HFF-Myc (cell line): Measurements from ENCODE around the gene AGBL5.

Experiments
- DNase-seq: peaks from one replicate; pipeline ENCODE4 v3.0.0-alpha.2; 2011; ENCODE audit warnings: low read depth; ENCODE audit errors: extremely low read depth
- H3K4me3 ChIP-seq: replicated peaks from 2 replicates; pipeline ENCODE4 v1.5.1; 2011; ENCODE audit warnings: low read depth, mild to moderate bottlenecking, control low read depth, low read length
- CTCF ChIP-seq: IDR thresholded peaks from 2 replicates; pipeline ENCODE4 v1.5.1; 2012; ENCODE audit warnings: mild to moderate bottlenecking, low read depth, low read length, control low read depth; ENCODE audit errors: missing control alignments

Gene AGBL5

DNA sequence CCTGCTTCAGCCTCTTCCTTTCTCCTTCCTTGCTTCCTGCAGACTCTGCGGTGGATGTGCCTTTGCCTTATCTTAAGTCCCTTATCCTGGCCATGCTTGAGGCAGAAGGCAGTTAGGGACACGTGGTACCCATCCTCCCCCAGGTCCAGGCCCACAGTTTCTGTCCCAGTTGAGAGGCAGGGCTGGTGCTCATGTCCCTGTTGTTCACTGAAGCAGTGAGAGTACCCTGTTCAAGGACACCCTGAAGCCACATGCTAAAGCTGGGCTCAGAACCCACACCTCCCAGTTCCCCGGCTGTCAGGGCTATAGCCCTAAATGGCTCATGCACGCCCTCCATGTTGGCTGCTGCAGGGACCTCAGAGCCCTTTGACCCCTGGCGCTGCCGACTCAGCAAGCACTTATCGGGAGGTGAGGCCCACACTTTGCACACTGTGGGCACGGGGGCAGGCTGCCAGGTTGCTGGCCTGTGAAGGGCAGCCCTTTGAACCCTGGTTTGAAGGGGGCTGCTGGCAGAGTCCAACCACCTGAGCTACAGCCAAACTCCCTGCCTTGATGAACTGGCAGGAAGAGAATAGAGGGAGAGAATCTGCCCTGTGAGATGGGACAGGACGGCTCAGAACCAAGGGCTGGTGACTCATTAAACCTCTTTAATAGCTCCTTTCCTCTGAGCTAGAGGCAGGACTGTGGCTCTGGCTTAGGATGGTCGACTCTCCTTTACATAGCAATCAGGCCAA is 41.4 kb downstream of the AGBL5 start:
- no peak for DNase-seq
- no peak for TF ChIP-seq CTCF
- no peak overlapping the region for H3K4me3 ChIP-seq

DNA sequence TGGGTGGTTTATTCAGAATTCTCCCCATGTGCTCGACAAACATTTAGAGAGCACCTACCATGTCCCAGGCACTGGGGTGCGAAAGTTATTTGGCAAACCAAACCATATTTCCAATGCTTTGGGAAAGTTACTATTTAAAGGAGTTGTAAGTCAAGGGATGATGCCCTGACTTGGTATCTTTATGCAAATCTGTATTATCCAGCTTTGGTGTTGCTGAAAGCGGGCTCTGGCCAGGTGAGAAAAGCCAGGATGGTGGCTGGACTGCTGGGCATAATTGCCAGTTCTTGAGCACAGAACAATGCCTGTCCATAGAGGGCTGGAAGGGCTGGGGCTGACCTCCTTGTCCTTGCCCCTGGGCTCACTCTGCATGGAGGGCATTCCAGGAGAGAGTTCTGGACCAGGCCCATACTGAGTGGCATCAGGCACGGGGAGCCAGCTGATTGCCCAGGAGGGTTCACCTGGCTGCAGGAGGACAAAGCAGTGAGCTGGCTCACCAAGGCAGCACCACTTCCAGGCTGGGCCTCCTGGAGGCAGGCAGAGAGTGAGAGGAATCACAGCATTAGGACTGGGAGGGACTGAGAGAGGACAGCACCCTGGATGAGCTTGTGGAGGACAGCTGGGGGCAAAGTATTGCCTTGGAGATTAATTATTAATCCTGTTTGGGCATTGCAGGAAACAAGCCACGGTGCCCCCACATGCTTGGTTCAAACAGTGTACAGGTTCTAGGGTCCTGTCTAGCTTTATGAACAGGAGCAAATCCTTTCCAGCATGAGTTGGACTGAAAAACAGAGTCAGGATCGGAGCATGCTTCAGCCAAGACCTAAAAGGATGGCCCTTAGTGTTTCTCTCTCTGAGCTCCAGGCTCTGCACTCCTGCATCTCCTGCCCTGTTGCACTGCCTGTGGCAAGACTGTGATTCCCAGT is 42.2 kb downstream of the AGBL5 start:
- no peak for DNase-seq
- no peak overlapping the region for H3K4me3 ChIP-seq
- no peak for TF ChIP-seq CTCF

GRCh38 chr2:27094353-27094984 is 43.0 kb downstream of the AGBL5 start:
- no peak overlapping the region for H3K4me3 ChIP-seq
- no peak for TF ChIP-seq CTCF
- no peak for DNase-seq

GRCh38 chr2:27095427-27095744 is 43.9 kb downstream of the AGBL5 start:
- DNase-seq = no peak
- no peak for TF ChIP-seq CTCF

GRCh38 chr2:27095745-27096651 is 44.5 kb downstream of the AGBL5 start:
- no peak for TF ChIP-seq CTCF
- no peak overlapping the region for H3K4me3 ChIP-seq
- DNase-seq = no peak

More at GRCh38 chr2:27095427-27095744, 43.9 kb downstream of the AGBL5 start:
- no peak overlapping the region for H3K4me3 ChIP-seq

- no peak for DNase-seq
- TF ChIP-seq CTCF = no peak
- no peak overlapping the region for H3K4me3 ChIP-seq
Measured at GRCh38 chr2:27096748-27097297, 45.4 kb downstream of the AGBL5 start.
